Right lobe of liver (tissue), 4 donors: ENCODE data around the gene COG7.

Source experiments
- CTCF ChIP-seq, 4 donors: fragments of 200-600 bp in 3 of 4; fragments of 450-650 bp in 1 of 4; IDR thresholded peaks; one replicate each; pipeline versions ENCODE4 v1.5.1 to v1.8.0; 2016 to 2022; ENCODE audit warnings: antibody characterized with exemption in 4 of 4, mild to moderate bottlenecking in 2 of 4
- POLR2A ChIP-seq: fragments of 450-650 bp; IDR thresholded peaks from one replicate; pipeline ENCODE4 v1.6.1; 2017; ENCODE audit warnings: antibody characterized with exemption, mild to moderate bottlenecking
- donor health status: DM: no; HTN: no; CAD: no.
- donor health status: DM: no; HTN: no; CAD: no.
- donor health status: DM: no; HTN: yes; CAD: no.

GRCh38 chr16:23367988-23368387 is 85.0 kb downstream of the COG7 start:
- TF ChIP-seq POLR2A (no peak), CTCF (IDR thresholded peaks at IDR 0.05) (no peak)
